ENCODE measurements around the gene DGKI. TPM values are rescaled to one million over a fixed set of nuclear protein-coding genes. Genes with fewer than 3 reads are reported as not detected.

Gene DGKI
- total and polyA plus RNA-seq, 2 of the 13 experiments (the other 11 are each of a cell fraction or from before 2014, with no cell fraction given): 0.09 to 0.17 TPM

- TF ChIP-seq ARID5B (CRISPR knock-in tag; IDR thresholded peaks at IDR 0.05) (peak; percentile 97), FOXA1 (IDR thresholded peaks at IDR 0.05) (no peak), FOXA1 (CRISPR knock-in tag; IDR thresholded peaks at IDR 0.05) (peak; percentile 88), ASH2L (IDR thresholded peaks at IDR 0.05; ENCODE audit: insufficient read length, low read depth, low read length) (peak; percentile 33), NR3C1 (CRISPR knock-in tag; IDR thresholded peaks at IDR 0.05) (no peak), AHDC1 (CRISPR knock-in tag; IDR thresholded peaks at IDR 0.05; ENCODE audit: borderline replicate concordance) (peak; percentile 94), ZNF276 (CRISPR knock-in tag; IDR thresholded peaks at IDR 0.05; ENCODE audit: low read depth) (no peak), BCL6 (CRISPR knock-in tag; IDR thresholded peaks at IDR 0.05) (peak; percentile 93), MBD4 (IDR thresholded peaks at IDR 0.05; ENCODE audit: borderline replicate concordance, low read length) (peak; percentile 87; the same call in 1 of the 2 replicates), HOXA5 (CRISPR knock-in tag; IDR thresholded peaks at IDR 0.05) (0 out of 2 replicates have a peak, but pooled peaks have one; percentile 50), GATAD1 (CRISPR knock-in tag; IDR thresholded peaks at IDR 0.05) (peak; percentile 39; the same call in 1 of the 2 replicates), HDAC1 (CRISPR knock-in tag; IDR thresholded peaks at IDR 0.05) (peak; percentile 55), CEBPG (CRISPR knock-in tag; IDR thresholded peaks at IDR 0.05) (peak; percentile 52), AKAP8 (CRISPR knock-in tag; IDR thresholded peaks at IDR 0.05) (peak; percentile 58; the same call in 1 of the 2 replicates), HHEX (CRISPR knock-in tag; IDR thresholded peaks at IDR 0.05) (peak; percentile 98)
Measured at GRCh38 chr7:137695942-137696341, 150.8 kb downstream of the DGKI start (continued).
